K562 treated with DMSO at 1 percent for 48 hours (cell line): Measurements from ENCODE around the gene PARP2. TPM values are rescaled to one million over a fixed set of nuclear protein-coding genes. Genes with fewer than 3 reads are reported as not detected.

ENCODE experiments used
- total RNA-seq: library from RNA; unstranded; fragments of 300-600 nt; gene quantifications from 2 replicates; pipeline ENCODE4 v1.2.3, GENCODE V29; 2022; ENCODE audit warnings: low replicate concordance; ENCODE audit errors: extremely low read depth

PARP2 gene
- not detected in 2 replicates for total RNA-seq

GRCh38 chr14:20343092-20343861 is at the start of gene PARP2:
Gene PARP2 (plus strand): TSS chr14:20343635. CDS start chr14:20343642, 7 bp downstream.

DNA sequence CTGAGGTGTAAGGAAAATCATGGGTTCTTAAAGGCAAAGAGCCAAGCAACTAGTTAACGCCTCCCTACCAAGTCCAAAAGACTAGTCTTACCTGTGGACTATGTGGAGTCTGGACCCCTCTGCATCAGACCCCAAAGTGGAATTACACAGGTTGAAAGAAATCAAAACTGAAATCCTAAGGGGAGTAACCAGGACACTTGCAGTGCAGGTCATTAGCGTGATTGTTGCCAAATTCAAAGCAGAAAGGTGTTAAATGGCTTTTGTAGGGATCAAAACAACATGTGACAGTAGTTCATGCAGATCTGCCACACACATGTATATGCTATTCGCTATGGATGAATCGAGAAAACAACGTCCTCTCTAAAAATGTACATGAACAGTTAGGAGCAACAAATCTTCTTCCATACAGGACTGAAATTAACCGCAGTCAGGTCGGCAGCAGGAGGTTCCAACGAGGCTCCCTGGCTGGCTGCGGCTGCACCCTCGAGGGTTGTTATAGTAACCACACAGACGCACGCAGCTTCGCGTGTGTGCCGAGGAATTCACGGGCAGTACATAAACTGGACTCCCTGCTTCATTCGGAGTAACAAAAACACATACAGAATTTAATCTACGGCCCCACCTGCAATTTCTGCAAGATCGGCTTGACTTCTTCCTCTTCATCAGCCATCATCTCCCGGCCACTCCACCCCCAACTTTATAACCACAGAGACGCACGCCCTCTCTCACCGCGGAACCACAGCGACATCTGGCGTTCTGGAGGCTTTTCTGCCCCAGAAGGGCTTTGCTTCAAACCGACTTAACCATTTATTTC is 38.0 kb upstream of the PARP2 start, which contains the start of gene TTC5:
Gene TTC5, minus strand, starts transcription at position 687 of the 814 bp plus-strand sequence. Its CDS starts 14 bp downstream, at position 673.

GRCh38 chr14:20332788-20333493 is 10.5 kb upstream of the PARP2 start, which contains the start of gene CCNB1IP1:
Gene CCNB1IP1 (minus strand): TSS chr14:20333279. CDS start chr14:20316523, 16,756 bp downstream.

Other genes with a start within 250 kb of the PARP2 start
- gene OR4K17, start 232.9 kb upstream of the PARP2 start, total RNA-seq, result not detected in 2 replicates
- not detected in 2 replicates for gene OR4N5, start 204.8 kb upstream of the PARP2 start, total RNA-seq
- not detected in 2 replicates for gene OR11G2, start 152.7 kb upstream of the PARP2 start, total RNA-seq
- not detected in 2 replicates for gene OR11H6, start 119.9 kb upstream of the PARP2 start, total RNA-seq
- not detected in 2 replicates for gene OR11H7, start 114.7 kb upstream of the PARP2 start, total RNA-seq
- not detected in 2 replicates for gene OR11H4, start 104.3 kb upstream of the PARP2 start, total RNA-seq
- gene TTC5, start 37.7 kb upstream of the PARP2 start, total RNA-seq, result not detected in 2 replicates
- gene CCNB1IP1, start 10.4 kb upstream of the PARP2 start, total RNA-seq, result not detected in 2 replicates
- not detected in 2 replicates for gene TEP1, start 69.9 kb downstream of the PARP2 start, total RNA-seq
- gene KLHL33, start 92.5 kb downstream of the PARP2 start, total RNA-seq, result not detected in 2 replicates
- not detected in 2 replicates for gene OSGEP, start 111.2 kb downstream of the PARP2 start, total RNA-seq
- gene APEX1, start 111.6 kb downstream of the PARP2 start, total RNA-seq, result not detected in 2 replicates
- gene PIP4P1, start 117.8 kb downstream of the PARP2 start, total RNA-seq, result not detected in 2 replicates
- not detected in 2 replicates for gene PNP, start 125.8 kb downstream of the PARP2 start, total RNA-seq
- not detected in 2 replicates for gene RNASE10, start 161.9 kb downstream of the PARP2 start, total RNA-seq
- not detected in 2 replicates for gene RNASE9, start 217.4 kb downstream of the PARP2 start, total RNA-seq
- gene RNASE11, start 244.4 kb downstream of the PARP2 start, total RNA-seq, result not detected in 2 replicates
- not detected in 2 replicates for gene RNASE12, start 247.7 kb downstream of the PARP2 start, total RNA-seq